ENCODE results near the gene RMND5B. TPM values are rescaled to one million over a fixed set of nuclear protein-coding genes. Genes with fewer than 3 reads are reported as not detected.

RMND5B gene
- total RNA-seq, 1 donor from 2014 or later = 42.9 TPM

- peaks cover 3% of the 10 kb centered on the region for H3K27me3 ChIP-seq (ENCODE audit: control insufficient read depth, insufficient read depth, low read length)
- H3K4me3 ChIP-seq (ENCODE audit: low read depth, low read length) = no peak overlapping the region
- DNase-seq (ENCODE audit: low read depth) = peak; percentile 67
- H3K36me3 ChIP-seq (ENCODE audit: control insufficient read depth, insufficient read depth, low read length) = no peaks in the 10 kb centered on the region
- FAIRE-seq = no peak
- no peak for TF ChIP-seq CTCF (IDR thresholded peaks at IDR 0.05; ENCODE audit: insufficient read depth, low read length, severe bottlenecking)
Observed at GRCh38 chr5:178111925-178112324, 18.9 kb upstream of the RMND5B start.

- no peak for FAIRE-seq
- Histone ChIP-seq H3K27me3 (ENCODE audit: control insufficient read depth, insufficient read depth, low read length) (peaks cover 3% of the 10 kb centered on the region), H3K4me3 (ENCODE audit: low read depth, low read length) (no peak overlapping the region), H3K36me3 (ENCODE audit: control insufficient read depth, insufficient read depth, low read length) (no peaks in the 10 kb centered on the region)
- no peak for TF ChIP-seq CTCF (IDR thresholded peaks at IDR 0.05; ENCODE audit: insufficient read depth, low read length, severe bottlenecking)
- DNase-seq (ENCODE audit: low read depth) = no peak
Observed at GRCh38 chr5:178112545-178112944, 18.3 kb upstream of the RMND5B start.

GRCh38 chr5:178113141-178113787 is 17.6 kb upstream of the RMND5B start, which contains the start of gene N4BP3:
N4BP3 (plus strand) TSS chr5:178113532; CDS start chr5:178119584, 6,052 bp downstream.
- TF ChIP-seq CTCF (IDR thresholded peaks at IDR 0.05; ENCODE audit: insufficient read depth, low read length, severe bottlenecking) = no peak
- H3K27me3 ChIP-seq (ENCODE audit: control insufficient read depth, insufficient read depth, low read length) = peaks cover 3% of the 10 kb centered on the region
- FAIRE-seq (no peak), DNase-seq (ENCODE audit: low read depth) (peak; percentile 61)
- no peaks in the 10 kb centered on the region for H3K36me3 ChIP-seq (ENCODE audit: control insufficient read depth, insufficient read depth, low read length)
- H3K4me3 ChIP-seq (ENCODE audit: low read depth, low read length) = peak within 1 kb of the TSS; percentile 53

GRCh38 chr5:178113841-178114324 is 16.9 kb upstream of the RMND5B start:
- peak overlapping the region; percentile 53 for H3K4me3 ChIP-seq (ENCODE audit: low read depth, low read length)
- peaks cover 3% of the 10 kb centered on the region for H3K27me3 ChIP-seq (ENCODE audit: control insufficient read depth, insufficient read depth, low read length)
- no peak for TF ChIP-seq CTCF (IDR thresholded peaks at IDR 0.05; ENCODE audit: insufficient read depth, low read length, severe bottlenecking)
- FAIRE-seq (no peak), DNase-seq (ENCODE audit: low read depth) (no peak)
- no peaks in the 10 kb centered on the region for H3K36me3 ChIP-seq (ENCODE audit: control insufficient read depth, insufficient read depth, low read length)

GRCh38 chr5:178114325-178115135 is 16.3 kb upstream of the RMND5B start:
- no peak for TF ChIP-seq CTCF (IDR thresholded peaks at IDR 0.05; ENCODE audit: insufficient read depth, low read length, severe bottlenecking)
- FAIRE-seq = no peak
- Histone ChIP-seq H3K36me3 (ENCODE audit: control insufficient read depth, insufficient read depth, low read length) (no peaks in the 10 kb centered on the region), H3K27me3 (ENCODE audit: control insufficient read depth, insufficient read depth, low read length) (peaks cover 3% of the 10 kb centered on the region), H3K4me3 (ENCODE audit: low read depth, low read length) (peak overlapping the region; percentile 53)
- DNase-seq (ENCODE audit: low read depth) = no peak
